ENCODE data around the gene CCR8.
"Not testable (repeated sequence)": the region's sequence is repeated elsewhere in the genome, so short reads cannot be mapped to it uniquely, and the experiment has no call there.

CCR8 gene

GRCh38 chr3:39315420-39315819 is 14.1 kb upstream of the CCR8 start:
- no peak for TF ChIP-seq CTCF (IDR thresholded peaks at IDR 0.05; ENCODE audit: low read depth, low read length)
- no peak overlapping the region for H3K4me3 ChIP-seq (ENCODE audit: low read depth, low read length)

- no peak for TF ChIP-seq CTCF (IDR thresholded peaks at IDR 0.05; ENCODE audit: low read depth, low read length)
- no peak overlapping the region for H3K4me3 ChIP-seq (ENCODE audit: low read depth, low read length)
Observed at GRCh38 chr3:39317571-39318169, 11.8 kb upstream of the CCR8 start.

- no peak for TF ChIP-seq CTCF (IDR thresholded peaks at IDR 0.05; ENCODE audit: low read depth, low read length)
Observed at GRCh38 chr3:39318301-39318700, 11.2 kb upstream of the CCR8 start.

GRCh38 chr3:39319249-39319648 is 10.3 kb upstream of the CCR8 start:
- no peak overlapping the region for H3K4me3 ChIP-seq (ENCODE audit: low read depth, low read length)
- no peak for TF ChIP-seq CTCF (IDR thresholded peaks at IDR 0.05; ENCODE audit: low read depth, low read length)

More at GRCh38 chr3:39318301-39318700, 11.2 kb upstream of the CCR8 start:
- H3K4me3 ChIP-seq (ENCODE audit: low read depth, low read length): no peak overlapping the region

- H3K4me3 ChIP-seq (ENCODE audit: low read depth, low read length): not testable (repeated sequence)
Observed at GRCh38 chr3:39321574-39321983, 7.9 kb upstream of the CCR8 start.

GRCh38 chr3:39322209-39322715 is 7.2 kb upstream of the CCR8 start:
- not testable (repeated sequence) for H3K4me3 ChIP-seq (ENCODE audit: low read depth, low read length)

- H3K4me3 ChIP-seq (ENCODE audit: low read depth, low read length): no peak overlapping the region
- TF ChIP-seq CTCF (IDR thresholded peaks at IDR 0.05; ENCODE audit: low read depth, low read length): no peak
Observed at GRCh38 chr3:39322936-39323335, 6.6 kb upstream of the CCR8 start.

GRCh38 chr3:39323494-39323893 is 6.0 kb upstream of the CCR8 start:
- TF ChIP-seq CTCF (IDR thresholded peaks at IDR 0.05; ENCODE audit: low read depth, low read length): no peak
- no peak overlapping the region for H3K4me3 ChIP-seq (ENCODE audit: low read depth, low read length)

All from WI38 (cell line).